Stimulated activated CD4-positive, alpha-beta T cell treated with anti-CD3 and anti-CD28 coated beads, TNF-alpha, amount 100 ng/mL, for 48 hours (primary cell): ENCODE measurements around the gene EOLA1.
A peak's percentile ranks its signal among the peaks of the same experiment; 100 is the strongest.
"Not testable (repeated sequence)": the region's sequence is repeated elsewhere in the genome, so short reads cannot be mapped to it uniquely, and the experiment has no call there.

Source experiments
- DNase-seq, 3 donors: peaks; one replicate each; pipeline ENCODE4 v3.0.0-alpha.2; 2020; ENCODE audit warnings: low read depth in 3 of 3

Gene EOLA1

DNA sequence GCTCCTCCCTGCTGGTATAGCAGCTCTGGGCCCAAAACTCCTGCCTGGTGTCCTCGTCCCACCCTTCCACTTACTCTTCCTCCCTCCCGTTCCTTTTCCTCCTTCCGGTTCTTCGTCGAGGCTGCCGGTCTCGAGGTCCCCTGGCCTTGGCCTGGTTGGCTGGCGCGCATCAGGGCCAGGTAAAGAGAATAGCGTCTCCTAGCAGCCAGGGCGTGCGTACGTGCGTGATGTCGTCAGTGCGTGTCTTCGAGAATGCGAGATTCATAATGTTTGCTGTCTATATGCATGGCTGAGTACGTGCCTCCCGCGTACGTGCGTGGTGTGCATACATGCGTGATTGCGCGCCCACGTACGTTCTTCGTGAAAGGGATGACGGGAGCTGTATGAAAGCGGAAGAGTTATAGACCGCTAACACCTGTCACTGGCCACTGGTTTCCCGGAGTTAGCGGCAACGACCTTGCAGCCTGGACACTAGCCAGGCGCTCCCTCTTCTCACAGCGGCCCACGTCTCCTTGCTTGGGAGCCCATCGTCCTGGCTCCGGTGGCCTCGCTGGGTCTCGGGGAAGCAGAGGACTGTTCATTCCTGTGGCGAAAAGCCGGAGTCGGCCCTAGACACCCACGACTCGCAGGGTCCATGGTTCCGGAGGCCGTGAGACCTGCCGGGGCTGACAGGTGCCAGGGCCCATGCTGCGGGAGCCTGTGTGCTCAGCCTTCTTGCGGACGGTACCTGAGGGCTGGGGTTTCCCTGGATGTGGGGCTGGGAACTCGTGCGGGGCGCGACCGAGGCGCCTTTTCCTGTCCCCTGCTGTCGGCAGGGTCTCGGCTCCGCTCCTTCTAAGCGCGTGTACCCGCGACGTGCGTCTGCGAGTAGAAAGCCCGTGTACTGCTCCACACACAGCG is at the start of gene EOLA1:
Gene EOLA1, plus strand, starts transcription at position 392 of the 900 bp plus-strand sequence. CDS start 4,619 bp downstream, outside the sequence.
- peak; percentile 70 to 86 (median 78) for DNase-seq

DNA sequence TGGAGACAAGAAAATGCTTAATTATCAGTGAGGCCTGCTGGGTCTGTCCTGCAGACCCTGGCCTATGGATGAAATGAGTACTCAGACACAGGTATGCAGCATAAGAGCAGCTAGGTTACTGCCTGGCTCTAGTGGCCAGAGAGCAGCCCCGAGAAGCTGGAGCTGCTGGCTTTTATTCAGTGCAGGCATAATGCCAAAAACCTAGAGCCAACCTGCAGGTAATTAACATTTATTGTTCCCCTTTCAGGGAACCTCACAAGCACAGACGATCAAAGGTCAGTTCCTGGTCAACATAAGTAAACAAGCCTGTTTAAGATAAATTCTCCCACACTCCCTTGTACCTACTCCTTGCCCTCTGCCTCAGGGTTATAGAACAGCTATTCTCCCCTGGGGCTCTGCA is 49.0 kb upstream of the EOLA1 start:
- no peak for DNase-seq

DNA sequence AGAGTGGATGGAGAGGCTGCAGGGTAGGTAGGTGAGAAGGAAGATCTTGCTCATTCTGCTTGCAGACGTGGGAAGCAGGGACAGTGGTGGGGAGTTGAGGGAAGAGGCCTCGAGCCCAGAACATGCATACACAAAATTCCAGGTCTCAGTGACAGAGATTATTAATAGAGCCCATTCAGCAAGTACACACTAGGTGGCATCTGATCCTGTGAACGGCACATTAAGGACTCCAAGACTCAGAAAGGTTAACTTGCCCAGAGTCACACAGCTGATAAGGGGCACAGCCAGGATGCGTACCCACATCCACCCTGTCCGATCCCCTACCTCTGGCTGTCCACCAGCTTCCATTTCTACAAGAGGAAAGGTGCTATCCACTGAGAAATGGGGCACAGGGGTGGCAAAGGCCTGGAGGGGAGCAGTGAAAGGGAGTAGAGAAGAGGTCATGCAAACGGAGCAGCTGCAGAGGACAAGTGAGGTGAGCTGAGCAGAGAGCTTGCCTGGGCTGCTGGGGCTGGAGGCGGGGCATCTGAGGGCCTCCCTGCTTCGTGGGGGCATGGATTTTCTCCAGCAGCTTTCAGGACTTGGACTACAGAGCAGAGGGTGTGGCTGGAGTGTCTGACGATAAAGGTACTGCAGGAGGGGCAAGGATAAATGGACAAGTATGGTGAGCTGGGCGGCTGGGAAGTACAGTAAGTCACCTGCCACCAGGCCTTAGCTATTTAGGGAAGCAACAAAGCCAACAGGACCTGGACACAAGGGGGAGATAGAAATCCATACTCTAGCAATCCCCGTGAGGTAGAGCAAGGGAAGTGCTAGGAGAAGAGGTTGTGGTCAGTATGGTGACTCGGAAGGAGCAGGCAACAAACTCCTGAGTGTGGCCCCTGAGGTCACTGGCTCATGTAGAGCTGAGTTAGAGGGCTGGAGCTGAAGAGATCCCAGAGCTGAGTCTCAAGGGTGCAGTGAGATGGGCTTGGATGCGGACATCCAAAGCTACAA is 46.9 kb upstream of the EOLA1 start:
- no peak for DNase-seq

DNA sequence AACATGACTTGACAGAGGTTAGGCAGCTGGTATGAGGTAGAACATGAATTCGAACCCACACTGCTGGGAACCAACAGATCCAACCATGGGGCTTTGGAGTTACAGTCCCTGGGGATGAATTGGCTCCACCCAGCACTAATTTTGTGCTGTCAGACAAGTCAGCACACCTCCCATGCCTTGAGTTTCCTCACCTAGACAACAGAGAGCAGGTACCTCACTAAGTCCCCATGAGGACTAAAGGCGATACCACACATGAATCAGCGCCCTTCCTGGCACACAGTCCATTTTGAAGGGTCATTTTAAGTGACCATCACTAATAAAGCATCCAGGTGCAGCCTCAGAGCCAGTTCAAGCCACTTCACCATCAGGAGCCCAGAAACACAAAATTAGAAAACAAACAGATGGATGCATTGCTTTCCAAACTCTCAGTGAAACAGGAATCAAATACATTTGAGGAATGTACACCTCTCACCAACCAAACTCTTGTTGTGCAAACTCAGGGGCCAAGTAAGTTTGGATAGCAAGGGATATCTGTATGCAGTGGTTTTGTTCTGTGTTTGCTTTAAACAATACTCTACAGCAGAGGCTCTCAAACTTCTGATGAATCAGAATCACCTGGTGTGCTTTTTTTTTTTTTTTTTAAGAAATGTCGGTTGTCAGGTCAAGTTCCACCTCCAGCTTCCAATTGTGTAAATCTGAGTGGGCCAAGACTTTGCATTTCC is 45.8 kb upstream of the EOLA1 start:
- no peak for DNase-seq

DNA sequence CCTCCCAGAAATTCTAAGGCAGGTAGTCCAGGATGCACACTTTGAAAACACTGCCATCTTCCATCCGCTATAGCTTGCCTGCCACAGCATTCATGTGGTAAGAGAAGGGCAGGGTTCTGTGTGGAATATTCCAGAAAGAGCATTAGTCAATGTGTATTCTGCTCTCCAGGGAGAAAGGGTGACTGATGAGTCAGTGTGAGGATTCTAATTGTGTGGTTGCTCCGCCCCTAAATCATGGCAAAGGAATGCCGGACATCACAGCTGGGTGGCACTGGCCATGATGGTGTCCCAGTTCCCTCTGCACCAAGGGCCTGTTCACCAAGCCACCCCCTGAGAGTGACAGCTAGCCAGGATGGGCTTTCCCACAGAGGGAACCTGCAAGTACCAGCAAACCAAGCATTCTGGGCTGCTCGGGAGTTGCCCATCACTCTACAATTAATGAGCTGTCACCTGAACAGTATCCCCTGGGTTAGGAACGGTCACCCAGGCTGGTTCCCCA is 45.2 kb upstream of the EOLA1 start:
- no peak for DNase-seq

DNA sequence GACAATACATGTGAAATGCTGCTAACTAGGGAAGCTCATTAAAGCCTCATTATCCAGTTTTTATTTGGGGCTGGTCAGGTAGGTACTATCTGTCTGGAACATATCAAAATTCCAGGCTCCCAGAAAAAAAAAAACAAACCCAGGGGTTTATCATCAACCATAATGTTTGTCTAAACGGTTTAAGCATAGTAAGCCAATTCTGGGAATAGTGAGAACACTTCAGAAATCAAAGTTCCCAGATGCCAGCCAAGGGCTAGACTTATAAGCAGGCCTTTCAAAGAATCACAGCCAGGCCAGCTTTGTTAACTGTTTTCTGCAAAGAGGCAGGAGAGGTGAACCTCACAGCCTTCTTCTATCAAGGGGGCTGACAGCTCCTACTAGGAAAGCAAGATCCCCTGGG is 43.8 kb upstream of the EOLA1 start:
- no peak for DNase-seq

DNA sequence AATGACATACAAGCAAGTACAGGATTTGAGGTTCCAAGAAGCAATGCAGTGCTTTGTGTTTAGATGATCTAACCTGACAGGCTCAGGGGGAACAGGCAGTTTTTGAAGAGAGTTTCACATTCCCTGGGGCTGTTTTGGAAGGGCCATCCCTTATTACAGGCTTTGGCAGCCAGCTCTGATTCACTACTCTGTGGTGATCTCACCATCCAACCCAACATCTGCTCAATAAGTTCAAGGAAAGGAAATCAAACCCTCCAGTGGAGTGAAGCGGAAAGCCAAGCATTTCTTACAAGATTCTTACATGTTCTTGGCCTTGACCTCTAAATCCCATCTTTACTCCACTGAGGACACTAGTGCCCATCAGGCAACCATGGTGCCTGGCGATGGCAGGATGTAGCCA is 43.2 kb upstream of the EOLA1 start:
- no peak for DNase-seq

DNA sequence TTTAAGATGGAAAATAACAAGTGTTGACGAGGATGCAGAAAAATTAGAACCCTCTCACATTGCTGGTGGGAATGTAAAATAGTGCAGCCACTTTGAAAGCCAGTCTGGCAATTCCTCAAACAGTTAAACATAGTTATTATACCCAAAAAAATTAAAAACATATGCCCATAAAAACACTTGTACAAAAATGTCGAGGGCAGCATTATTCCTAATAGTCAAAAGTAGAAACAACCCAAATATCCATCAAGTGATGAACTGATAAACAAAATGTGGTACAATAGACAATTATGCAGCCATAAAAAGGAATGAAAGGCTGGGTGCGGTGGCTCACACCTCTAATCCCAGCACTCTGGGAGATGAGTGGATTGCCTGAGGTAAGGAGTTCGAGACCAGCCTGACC is 42.0 kb upstream of the EOLA1 start:
- DNase-seq: no peak

DNA sequence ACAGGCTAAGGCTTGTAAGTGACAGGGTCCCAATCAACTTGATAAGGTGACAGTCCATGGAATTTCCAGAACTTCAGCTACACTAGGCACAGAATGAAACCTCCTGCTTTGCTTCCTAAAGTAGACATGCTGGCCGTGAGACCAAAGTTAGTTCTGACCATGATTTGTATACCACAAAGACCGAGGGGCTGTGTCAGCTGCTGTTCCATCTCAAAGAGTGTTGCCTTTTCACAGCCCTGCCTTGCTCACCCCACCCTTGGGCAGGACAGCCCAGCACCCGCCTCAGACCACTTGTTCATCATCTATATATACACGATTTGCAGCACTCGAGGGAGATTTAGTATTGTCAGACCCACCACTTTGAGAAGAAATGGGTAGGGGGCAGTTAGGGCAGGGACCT is 41.0 kb upstream of the EOLA1 start:
- DNase-seq: no peak

DNA sequence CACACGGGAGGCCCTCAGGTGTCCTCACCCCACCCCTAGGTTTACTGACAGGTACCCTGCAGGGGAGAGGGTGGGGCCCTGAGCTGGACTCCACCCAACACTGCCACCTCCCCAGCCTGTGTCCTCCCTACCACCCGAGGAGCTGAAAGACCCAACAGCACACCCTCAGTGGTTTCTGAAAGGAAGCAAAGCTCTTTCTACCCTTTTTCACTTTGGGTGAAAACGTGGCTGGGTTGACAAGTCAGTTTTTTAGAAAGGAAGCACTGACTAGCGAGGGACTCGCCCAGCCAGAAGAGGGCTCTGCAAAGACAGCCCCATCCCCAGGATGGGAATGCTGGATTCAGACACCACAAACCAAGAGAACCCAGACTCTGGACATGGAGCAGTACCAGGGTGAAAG is 37.9 kb upstream of the EOLA1 start:
- DNase-seq: not testable (repeated sequence)

DNA sequence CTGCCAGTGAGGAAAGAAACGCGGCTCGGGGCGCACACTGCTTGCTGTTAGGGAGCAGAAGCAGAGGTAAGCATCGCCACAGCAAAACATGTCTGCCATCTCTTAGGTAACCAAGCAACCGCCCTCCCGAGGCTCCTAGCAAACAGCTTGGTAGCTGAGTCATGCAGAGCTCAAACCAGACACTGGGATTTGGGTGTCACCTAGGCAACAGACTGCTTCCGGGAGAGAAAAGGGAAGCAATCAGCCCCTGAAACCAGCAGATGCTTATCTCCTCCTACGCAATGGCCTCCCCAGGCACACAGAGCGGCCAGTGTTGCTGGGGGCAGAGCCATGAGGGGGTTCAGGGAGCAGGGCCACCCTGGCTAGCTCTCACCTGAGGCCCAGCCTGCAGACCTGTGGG is 37.4 kb upstream of the EOLA1 start:
- DNase-seq: peak; percentile 10 to 51 (median 24)

DNA sequence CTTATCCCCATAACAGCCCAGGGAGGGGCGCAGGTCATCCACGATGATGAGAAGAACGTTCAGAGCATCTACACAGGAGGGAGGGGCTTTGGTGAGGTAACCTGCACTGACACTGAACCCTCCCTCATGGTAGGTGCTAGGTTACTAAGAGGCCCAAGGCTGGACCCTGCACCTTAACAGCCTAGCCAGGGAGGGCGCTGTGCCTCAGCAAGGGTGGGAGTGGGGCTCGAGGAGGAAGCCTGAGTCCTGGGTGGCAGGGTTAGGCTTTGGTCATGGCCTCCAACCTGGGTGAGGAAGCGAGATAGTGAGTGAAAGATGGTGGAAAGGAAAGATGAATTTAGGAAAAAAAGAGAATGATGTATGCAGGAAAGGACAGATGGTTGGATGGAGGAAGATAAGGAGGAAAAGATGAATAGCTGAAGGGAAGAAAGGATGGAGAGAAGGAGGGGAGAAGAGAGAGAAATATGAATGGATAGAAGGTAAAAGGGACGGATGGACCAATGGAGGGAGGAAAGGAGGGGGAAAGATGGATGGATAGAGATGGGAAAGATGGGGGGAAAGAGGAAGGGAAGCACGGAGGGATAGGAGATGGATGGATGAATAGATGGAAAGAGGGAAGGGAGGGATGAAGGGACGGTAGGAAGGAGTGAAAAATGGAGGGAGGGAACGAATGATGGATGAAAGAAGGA is 36.4 kb upstream of the EOLA1 start:
- peak; percentile 32 to 61 (median 50) for DNase-seq

DNA sequence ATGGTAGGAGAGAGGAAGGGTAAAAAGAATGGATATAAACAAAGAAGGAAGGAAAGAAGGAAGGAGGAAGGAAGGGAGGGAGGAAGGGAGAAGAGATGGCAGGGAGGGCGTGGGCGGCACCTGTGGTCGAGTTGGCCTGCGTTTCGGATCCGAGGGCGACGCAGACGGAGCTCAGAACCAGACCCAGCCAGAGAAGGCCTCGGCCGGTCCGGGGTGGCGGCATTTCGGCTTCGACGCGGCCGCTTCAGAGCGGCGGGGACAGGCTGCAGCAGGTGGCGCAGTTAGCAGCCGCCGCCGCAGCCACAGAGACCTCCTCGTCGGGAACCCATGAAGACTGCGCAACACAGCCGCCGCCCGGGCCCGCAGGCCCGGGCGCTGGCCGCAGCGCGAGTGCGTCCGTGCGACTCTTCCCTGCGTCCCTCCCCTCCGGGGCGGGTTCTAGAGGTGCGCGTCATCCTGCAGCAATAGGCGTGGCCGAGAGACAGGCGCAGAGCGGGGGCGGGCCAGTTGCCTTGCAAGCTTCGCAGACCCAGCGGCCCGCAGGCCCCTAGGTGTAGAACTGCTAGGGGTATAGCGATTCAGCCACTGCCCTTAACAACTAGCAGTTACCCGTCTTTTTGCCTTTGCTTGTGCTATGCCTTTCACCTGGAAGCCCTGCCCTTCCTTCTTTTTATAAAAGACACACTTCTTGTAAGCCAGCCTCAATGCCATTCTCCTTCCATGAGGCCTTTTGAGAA is 35.7 kb upstream of the EOLA1 start, which contains the start of gene IDS:
Gene IDS, minus strand, starts transcription at position 392 of the 737 bp plus-strand sequence. Its CDS starts 169 bp downstream, at position 223.
- peak; percentile 54 to 75 (median 68) for DNase-seq

DNA sequence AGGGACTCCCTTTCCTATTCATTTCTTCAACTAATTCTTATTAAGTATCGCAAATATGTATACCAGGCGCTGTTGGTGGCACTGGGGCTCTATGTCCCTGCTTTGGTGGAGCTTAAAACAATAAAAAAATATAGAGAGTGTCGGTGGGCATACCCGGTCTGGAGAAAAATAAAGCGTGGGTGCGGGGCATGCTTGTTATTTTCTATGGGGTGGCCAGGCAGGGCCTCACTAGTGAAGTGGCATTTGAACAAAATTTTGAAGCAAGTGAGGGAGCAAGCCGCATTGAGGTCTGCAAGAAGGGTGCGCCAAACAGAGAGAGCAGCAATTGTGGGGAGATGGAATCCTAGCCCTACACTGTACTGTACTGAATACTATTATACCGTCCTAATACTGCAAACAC is 35.1 kb upstream of the EOLA1 start:
- no peak for DNase-seq

DNA sequence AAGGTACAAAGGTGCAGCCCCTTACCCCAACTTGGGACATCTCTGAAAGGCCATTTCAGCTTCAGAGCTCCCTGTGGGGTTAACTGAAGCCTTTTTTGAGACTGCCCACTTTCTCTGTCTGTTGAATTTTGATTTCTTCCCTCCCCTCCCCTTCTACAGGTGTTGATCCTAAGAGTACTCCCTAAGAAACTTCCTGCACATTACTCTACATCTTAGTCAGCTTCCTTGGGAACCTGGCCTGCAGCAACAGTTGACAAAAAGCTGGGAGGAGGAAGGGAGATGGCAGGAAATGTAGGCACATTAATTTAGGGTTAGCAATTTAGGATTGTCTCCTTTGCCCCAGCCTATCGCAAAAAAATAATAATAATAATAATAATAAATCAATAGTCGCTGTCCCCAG is 34.5 kb upstream of the EOLA1 start:
- DNase-seq: no peak

DNA sequence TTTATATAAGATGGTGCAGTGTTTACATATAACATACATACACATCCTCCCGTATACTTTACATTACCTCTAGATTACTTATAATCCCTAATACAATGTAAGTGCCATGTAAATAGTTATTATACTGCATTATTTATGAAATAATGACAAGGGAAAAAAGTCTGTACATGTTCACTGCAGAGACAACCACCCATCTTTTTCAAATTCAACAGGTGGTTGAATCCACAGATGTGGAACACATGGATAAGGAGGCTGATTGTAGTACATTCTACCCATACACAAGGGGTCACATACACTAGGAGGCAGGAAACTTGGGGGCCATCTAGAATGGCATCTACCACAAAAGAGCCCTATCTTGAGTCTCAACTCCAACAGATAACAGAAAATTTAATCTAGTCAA is 32.3 kb upstream of the EOLA1 start:
- no peak for DNase-seq

DNA sequence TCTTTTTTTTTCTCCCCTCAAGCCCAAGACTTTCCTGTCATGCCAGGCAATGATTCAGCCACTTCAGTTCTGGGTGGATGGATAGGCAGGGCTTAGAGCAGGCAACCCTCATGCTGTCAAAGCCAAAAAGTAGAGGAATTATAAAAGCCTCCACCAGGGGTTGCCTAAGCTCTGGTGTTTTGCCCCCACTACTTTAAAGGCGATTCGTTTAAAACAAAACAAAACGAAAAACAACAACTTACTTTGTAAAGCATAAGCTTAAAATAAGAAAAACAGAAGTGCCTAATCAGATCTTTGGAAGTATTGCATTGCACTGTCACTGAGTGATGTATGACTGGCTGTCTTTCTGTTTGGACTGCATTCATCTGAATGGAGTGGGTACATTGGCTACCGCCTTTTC is 30.4 kb upstream of the EOLA1 start:
- no peak for DNase-seq

DNA sequence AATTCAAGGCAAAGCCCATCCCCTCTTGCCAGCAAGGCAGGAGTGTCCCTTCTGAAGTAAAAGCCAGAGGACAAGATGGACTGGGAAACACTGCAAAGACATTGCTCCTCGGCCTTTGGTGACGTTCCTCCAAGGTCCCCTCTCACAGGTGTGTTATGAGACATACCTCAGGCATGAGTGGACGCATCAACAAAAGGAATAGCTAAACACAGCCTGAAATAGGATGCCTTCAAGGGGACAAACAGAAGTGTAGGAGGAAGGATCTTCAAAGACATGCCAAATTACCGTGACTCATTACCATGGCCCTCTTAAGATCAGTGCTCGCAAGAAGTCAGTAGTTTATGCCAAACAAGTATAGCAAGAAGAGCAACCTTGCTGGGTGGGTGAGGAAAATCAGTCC is 29.7 kb upstream of the EOLA1 start:
- no peak for DNase-seq

DNA sequence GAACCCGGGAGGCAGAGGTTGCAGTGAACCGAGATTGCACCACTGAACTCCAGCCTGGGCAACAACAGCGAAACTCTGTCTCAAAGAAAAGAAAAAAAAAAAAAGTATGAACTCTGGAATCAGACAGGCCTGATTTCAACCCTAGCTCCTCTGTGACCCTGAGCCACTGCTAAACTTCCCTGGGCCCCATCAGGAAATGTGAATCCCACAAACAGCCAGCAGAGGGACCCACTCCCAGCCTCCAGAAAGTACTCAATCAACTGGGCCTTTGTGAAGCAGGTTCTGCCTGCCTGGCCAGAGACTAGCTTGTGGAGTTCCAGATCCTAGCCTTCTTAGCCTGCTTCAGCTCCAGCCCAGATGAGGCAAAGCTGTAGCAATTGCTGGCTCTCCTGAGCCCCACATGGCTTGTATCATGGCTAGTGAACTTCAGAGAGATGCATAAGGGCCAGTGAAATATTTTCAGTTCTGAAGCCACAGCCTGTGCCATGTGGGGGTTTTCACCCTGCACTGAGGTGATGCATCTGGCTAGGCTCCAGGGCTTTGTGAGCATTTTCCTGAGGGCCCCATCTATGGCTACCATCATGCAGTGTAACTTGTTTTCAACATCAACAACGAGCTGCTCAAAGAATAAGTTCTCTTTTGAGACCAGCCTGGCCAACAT is 28.5 kb upstream of the EOLA1 start:
- peak in 2 of 3 donors; percentile 18 to 26 for DNase-seq
